ENCODE results near the gene ASCL5.

The ASCL5 gene

DNA sequence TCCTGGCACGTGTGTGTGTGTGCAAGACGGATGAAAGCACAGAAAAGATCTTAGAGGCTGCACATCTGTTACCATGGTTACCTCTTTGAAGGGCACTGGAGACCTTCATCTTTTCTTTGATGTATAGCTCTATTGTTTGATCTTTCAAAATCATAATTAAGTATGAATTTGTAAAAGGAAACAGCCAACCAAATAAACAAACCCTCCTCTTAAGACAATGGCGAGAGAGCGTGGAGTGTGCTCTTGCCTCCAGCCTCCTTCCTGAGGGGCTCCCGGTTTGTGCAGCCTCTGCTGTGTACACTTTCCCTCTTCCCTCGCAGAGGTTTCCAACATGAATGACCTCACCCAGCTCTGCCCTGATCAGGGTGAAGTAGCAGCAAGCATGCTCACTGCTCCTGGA is 42.7 kb downstream of the ASCL5 start:
- no peak for DNase-seq

DNA sequence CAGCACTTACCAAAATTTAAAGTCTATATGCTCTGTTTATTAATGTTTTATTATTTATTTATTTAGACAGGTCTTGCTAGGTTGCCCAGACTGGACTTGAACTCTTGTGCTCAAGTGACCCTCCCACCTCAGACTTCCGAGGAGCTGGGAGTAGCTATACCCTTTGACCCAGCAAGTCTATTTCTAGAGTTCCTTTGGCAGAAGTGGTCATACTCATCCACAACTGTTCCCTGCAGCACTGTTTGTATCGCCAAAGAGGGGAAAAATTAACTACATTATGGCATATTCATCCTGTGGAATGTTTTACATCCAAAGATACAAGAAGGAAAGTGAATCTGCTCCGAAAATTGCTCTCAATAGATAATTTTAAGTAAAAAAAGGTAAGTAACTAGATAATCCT is 43.2 kb downstream of the ASCL5 start:
- DNase-seq: no peak

DNA sequence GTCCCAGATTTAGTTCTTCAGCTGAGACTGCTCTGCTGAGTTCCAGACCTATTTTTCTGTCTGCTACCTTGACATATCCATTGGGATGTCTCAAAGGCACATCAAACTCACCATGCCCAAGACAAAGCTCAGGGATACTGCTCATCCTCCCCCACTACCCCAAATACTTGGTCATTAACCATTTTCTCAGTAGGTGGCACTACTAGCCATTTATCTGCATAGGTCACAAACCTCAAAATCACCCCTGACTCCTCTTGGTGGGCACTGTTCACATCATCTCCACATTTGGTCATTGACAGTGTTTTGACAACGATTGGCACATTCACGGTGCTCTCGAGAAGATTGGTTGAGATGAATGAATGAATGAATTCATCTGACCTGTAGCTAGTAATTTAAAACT is 46.8 kb downstream of the ASCL5 start:
- no peak for DNase-seq

DNA sequence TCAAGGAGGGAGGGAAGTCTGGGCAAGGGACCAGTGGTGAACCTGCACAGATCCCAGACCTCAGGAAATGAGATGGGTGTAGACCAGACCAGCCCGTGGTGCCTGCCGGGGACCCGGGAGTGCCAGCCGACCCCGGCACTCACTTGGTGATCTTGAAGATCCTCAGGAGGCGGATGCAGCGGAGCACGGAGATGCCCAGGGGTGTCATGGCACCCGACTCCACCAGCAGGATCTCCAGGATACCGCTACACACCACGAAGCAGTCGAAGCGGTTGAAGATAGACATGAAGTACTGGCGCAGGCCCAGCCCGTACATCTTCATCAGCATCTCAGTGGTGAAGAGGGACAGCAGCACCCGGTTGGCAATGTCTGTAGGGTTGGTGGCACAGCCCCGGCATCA is 49.2 kb downstream of the ASCL5 start:
- no peak for DNase-seq

DNA sequence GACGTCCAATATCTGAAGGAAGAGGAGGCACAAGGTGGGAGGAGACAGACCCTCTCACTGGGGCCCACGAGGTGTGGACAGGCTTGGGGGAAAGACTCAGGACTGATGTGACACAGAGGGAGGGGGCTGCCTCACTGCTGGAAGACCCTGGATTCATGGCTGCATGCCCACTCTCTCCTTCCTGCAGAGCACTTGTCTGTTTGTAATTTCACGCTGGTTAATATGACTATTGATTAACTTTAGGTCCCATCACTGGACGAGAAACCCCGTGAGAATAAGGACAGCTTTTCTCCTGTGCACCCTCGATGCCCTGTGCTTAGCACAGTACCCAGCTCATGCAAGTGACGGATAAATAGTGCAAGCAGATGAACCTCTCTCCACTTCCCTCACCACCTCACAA is 49.9 kb downstream of the ASCL5 start:
- no peak for DNase-seq

DNA sequence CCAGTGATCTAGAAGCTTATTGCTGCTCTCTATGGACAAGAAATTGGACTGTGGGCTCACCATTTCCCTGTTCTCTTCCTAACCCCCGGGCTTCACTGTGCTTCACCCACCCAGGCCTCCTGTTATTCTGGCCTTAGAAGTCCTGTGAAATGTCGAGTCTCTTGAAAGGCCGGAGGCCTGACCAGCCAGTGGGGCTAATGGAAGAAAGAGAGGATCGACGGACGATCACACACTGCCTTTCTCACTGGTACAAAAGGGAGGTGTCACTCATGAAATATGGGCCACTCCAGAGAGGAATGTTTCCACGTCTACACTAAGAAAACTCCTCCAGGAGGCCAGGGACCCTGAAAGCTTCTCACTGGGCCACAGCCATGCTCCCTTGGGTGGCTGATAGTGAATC is 50.9 kb downstream of the ASCL5 start:
- DNase-seq: no peak

DNA sequence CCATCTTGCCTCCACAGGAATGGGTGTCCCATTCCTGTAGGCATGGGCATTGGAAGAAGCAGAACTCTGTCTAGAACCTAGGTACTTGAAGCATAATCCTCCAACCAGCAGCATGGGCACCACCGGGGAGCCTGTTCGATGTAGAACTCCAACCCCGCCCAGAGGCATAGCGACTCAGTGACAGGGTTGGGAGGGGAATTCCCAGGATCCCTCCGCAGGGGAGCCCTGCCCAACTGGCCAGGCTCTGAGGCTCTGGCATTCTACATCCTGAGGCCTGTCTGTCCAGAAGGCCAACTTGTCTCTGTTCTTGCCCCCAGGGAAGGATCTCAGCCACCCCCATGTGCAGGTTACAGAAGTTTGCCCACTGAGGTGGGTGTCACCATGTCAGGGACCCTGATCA is 53.0 kb downstream of the ASCL5 start:
- DNase-seq: no peak

DNA sequence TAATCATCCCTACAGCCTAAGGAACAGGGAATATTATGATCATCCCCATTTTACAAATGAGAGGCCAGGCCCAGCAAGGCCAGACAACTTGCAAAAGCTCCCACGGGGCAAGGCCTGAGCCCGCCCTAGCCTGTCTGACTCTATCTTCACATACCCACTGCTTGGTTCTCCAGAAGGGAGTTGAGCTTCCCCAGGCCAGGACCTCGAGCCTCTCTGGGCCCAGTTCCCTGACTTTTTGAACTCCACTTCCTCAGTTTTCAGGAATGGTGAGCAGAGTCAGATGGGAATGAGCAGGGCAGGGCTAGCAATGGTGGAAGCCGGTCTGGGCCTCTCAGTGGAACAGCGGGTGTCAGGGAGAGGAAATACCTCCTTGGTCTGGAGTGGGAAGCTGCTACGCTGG is 54.1 kb downstream of the ASCL5 start:
- no peak for DNase-seq

DNA sequence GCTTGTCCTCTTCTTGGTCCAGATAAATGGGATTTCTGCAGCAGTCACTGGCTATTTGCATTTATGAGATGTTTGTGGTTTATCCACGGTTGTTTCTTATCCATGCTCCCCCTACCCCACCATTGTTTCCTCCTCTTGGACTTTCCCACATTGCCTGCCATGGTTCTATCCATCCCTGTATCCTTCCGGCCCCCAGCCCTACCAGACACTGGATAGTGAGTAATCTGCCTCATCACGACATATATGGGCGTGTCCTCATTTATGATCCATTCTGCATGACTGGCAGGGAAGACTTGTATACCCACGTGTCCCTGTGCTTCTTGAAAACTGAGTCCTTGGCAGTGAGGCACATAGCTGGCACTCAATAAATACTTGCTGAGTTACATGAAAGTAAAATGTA is 54.8 kb downstream of the ASCL5 start:
- no peak for DNase-seq

DNA sequence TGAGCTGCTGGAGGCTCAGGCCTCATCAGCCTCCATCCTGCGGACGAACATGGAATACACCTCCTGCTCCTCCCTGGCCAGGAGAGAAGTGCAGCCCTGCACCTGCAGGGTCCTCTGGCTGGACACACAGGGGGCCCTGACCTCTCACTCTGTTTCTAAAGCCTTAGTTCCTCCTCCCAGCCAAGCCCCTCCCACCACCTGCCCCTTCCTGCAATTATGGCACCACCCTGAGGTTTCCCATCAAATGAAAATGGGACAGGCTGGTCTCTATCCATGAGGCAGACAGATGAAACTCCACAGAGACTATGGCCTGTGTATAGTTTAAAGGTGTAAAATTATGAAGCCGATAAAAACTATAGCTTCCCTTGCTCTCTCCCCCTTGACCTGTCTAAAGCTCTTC is 57.3 kb downstream of the ASCL5 start:
- DNase-seq: no peak

DNA sequence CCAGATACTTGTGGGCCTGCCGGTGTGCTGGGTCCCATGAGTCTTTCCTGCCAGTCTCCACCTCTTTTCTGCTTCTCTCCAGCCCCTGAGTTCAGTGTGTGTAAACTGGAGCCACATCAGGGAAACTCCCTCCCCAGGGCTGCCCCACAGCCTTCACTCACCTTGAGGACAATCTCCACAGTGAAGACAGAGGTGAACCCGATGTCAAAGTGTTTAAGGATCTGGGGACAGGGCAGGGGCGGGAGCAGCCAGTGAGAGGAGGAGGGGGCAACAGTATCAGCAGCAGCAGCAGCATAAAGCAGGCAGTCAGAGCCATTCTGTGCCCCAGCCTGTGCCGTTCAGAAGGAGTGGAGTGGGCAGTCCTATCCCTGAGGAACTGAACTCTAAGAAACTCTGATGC is 58.0 kb downstream of the ASCL5 start:
- DNase-seq: no peak

DNA sequence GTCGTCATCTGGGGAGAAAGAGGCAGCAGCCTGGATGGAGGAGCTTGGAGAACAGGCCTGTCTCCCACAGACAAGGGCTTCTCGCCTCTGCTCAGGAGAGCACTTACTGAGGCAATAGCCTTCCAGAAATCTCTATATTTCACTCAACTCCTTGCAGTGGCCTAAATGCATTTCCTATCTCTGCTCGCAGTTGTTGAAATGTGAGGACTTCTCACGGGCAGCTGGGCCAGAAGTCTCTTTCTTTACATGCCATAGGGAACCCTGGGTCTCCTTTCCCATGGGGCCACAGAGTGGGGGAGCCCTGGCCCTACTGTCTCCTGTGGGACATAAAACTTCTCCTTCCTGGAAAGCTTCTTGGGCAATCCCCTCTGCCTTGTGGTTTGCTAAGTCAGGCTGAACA is 60.0 kb downstream of the ASCL5 start:
- no peak for DNase-seq

DNA sequence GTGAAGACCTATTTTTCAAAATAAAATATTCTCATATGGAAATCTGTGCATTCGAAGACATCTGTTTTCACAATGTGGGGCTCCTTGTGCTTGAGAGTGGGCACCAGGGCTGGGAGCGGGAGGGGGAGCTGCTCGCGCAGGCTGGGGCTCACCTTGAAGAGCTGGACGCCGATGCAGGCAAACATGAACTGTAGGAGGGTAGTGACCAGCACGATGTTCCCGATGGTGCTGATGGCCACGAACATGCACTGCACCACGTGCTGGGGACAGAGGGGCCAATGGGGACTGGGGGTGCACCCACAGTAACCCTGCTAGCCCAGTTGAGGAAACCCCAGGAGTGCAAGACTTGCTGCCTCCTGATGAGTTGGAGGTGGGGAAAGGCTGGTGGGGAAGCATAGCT is 61.3 kb downstream of the ASCL5 start:
- no peak for DNase-seq

DNA sequence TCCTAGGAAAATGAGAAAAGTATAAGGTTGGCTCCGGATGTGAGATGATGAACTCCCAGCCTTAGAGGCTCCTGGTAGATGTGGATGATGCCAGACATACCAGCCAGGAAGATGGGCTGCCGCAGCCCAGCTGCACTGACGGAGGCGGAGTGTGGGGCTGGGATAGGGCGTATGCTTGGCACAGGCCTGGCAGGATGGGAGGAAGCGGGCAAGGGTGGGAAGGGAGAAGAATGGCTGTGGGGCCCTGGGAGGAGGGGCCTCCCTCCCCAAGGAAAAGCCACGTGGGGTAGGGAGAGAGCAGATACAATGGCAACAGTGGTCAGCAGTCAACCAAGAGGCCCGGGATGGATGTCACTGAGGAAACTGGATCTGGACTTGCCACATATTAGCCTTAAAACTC is 62.2 kb downstream of the ASCL5 start:
- DNase-seq: no peak
